Tibial nerve (tissue), 4 donors: ENCODE data around the gene IRF4. TPM values are rescaled to one million over a fixed set of nuclear protein-coding genes. Genes with fewer than 3 reads are reported as not detected.
A peak's percentile ranks its signal among the peaks of the same experiment; 100 is the strongest.

Experiments
- DNase-seq, 2 donors: peaks; one replicate each; pipeline ENCODE4 v3.0.0-alpha.2; 2019; ENCODE audit warnings: low spot score in 2 of 2
- H3K27ac ChIP-seq, 4 donors: fragments of 200-600 bp; sonication (generic) in 3 of 4; one replicate each; pipeline ENCODE4 v1.5.1; 2017 to 2019; ENCODE audit warnings: mild to moderate bottlenecking in 1 of 4
- H3K27me3 ChIP-seq, 2 donors: fragments of 200-600 bp; sonication (generic) in 1 of 2; one replicate each; pipeline versions ENCODE4 v1.5.1 to v1.6.0; 2017 to 2019
- H3K36me3 ChIP-seq, 3 donors: fragments of 200-600 bp; sonication (generic); one replicate each; pipeline ENCODE4 v1.5.1; 2018 to 2019
- H3K4me1 ChIP-seq, 4 donors: fragments of 200-600 bp; sonication (generic) in 3 of 4; one replicate each; pipeline ENCODE4 v1.5.1; 2017 to 2019
- H3K4me3 ChIP-seq, 4 donors: fragments of 200-600 bp; sonication (generic) in 3 of 4; one replicate each; pipeline ENCODE4 v1.5.1; 2017 to 2019; ENCODE audit warnings: mild to moderate bottlenecking in 1 of 4, moderate library complexity in 1 of 4
- H3K9me3 ChIP-seq, 4 donors: fragments of 200-600 bp; sonication (generic) in 3 of 4; one replicate each; pipeline ENCODE4 v1.5.1; 2017 to 2019
- EP300 ChIP-seq, 2 donors: sonication (generic); formaldehyde crosslinking; IDR thresholded peaks; one replicate each; pipeline ENCODE4 v1.6.1; 2017; ENCODE audit warnings: antibody characterized with exemption in 2 of 2, mild to moderate bottlenecking in 1 of 2
- POLR2A ChIP-seq, 2 donors: fragments of 450-650 bp; IDR thresholded peaks; one replicate each; pipeline ENCODE4 v1.6.1; 2017; ENCODE audit warnings: antibody characterized with exemption in 2 of 2, mild to moderate bottlenecking in 2 of 2, moderate library complexity in 2 of 2
- WGBS, 2 donors: methylation state at CpG; one replicate each; pipeline ENCODE4 v1.1.5; 2018; 5-methylcytosine and 5-hydroxymethylcytosine counted together
- total RNA-seq, 4 donors: library from RNA; depleted of rRNA; stranded (reverse); fragments of >200 nt; gene quantifications; one replicate each; pipeline ENCODE4 v1.1.0, GENCODE V29; 2016
- TF ChIP-seq, protein P1 (sequence below), 5 experiments: fragments of 200-600 bp in 3 of 5; fragments of 450-650 bp in 2 of 5; sonication (generic) in 3 of 5; IDR thresholded peaks; one replicate each; pipeline ENCODE4 v1.5.1; 2016 to 2019; ENCODE audit warnings: antibody characterized with exemption in 5 of 5, mild to moderate bottlenecking in 3 of 5, moderate library complexity in 2 of 5

Gene IRF4
- total RNA-seq, 4 donors from 2014 or later, result 0.22 to 6.9 (median 2.3) TPM

DNA sequence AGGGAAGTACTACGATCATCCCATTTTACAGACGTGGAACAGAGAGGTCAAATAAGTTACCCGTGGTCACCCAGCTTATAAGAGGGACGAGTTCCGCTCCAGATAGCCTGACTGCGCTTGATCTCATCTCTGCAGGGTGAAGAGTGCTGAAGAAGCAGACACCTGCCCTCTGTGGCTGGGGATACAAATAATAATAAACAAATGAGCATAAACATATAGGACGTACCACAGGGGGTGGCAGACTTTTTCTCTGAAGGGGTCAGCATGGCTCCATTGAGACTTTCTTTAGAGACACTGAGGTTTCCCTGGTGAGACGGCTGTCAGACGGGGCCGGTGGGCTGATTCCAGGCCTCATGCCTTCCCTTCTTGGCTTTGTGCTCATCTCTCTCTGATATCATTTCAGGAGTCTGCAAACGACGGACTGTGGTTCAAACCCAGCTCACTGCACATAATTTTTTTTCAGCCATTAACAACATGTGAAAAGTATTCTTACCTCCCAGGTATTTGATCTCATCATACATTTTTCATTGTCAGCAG, 47.1 kb downstream of the IRF4 start:
- Histone ChIP-seq H3K27me3 (no peaks in the 10 kb centered on the region), H3K9me3 (no peaks in the 10 kb centered on the region), H3K36me3 (no peaks in the 10 kb centered on the region), H3K4me1 (no peaks in the 10 kb centered on the region), H3K27ac (no peak overlapping the region), H3K4me3 (no peak overlapping the region)
- WGBS, 2 donors, result 77 to 81% methylated on average over 12 of the region's 12 CpGs
- TF ChIP-seq EP300 (IDR thresholded peaks at IDR 0.05), result no peak
- TF ChIP-seq, protein P1, sequence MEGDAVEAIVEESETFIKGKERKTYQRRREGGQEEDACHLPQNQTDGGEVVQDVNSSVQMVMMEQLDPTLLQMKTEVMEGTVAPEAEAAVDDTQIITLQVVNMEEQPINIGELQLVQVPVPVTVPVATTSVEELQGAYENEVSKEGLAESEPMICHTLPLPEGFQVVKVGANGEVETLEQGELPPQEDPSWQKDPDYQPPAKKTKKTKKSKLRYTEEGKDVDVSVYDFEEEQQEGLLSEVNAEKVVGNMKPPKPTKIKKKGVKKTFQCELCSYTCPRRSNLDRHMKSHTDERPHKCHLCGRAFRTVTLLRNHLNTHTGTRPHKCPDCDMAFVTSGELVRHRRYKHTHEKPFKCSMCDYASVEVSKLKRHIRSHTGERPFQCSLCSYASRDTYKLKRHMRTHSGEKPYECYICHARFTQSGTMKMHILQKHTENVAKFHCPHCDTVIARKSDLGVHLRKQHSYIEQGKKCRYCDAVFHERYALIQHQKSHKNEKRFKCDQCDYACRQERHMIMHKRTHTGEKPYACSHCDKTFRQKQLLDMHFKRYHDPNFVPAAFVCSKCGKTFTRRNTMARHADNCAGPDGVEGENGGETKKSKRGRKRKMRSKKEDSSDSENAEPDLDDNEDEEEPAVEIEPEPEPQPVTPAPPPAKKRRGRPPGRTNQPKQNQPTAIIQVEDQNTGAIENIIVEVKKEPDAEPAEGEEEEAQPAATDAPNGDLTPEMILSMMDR (IDR thresholded peaks at IDR 0.05), result no peak
- no peak for TF ChIP-seq POLR2A (IDR thresholded peaks at IDR 0.05)
- no peak for DNase-seq

DNA sequence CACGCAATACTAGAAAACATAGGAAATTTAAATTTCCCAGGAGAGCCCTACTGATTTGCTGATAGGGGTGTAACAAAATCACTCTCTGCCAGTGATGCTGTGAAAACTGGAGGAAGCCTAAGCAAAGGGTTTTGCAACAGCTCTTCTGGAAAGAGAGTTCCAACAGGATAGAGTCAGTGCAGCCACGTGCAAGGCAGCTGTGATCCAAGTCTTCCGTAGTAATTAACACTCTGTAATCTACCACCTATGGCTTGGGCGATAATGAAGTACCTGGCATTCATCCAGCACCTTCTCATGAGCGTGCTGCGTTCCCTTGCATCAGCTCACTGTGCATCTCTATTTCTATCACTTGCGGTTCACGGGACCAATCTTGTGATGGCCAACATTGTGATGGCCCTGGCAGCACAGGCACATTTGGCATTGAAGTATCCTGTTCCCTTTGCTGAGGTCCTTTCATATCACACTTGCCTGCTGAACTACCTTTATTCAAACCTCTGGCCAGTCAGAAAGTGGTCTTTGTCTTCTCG, 48.2 kb downstream of the IRF4 start:
- peak in 1 of 2 donors; percentile 40 for TF ChIP-seq EP300 (IDR thresholded peaks at IDR 0.05)
- TF ChIP-seq POLR2A (IDR thresholded peaks at IDR 0.05), result no peak
- no peaks in the 10 kb centered on the region for H3K4me1 ChIP-seq
- 72 to 77% methylated on average over 9 of the region's 9 CpGs for WGBS, 2 donors
- no peaks in the 10 kb centered on the region for H3K9me3 ChIP-seq
- H3K36me3 ChIP-seq, result no peaks in the 10 kb centered on the region
- peak in 1 of 2 donors; percentile 36 for DNase-seq
- H3K27me3 ChIP-seq, result no peaks in the 10 kb centered on the region
- H3K27ac ChIP-seq, result no peak overlapping the region
- H3K4me3 ChIP-seq, result no peak overlapping the region

DNA sequence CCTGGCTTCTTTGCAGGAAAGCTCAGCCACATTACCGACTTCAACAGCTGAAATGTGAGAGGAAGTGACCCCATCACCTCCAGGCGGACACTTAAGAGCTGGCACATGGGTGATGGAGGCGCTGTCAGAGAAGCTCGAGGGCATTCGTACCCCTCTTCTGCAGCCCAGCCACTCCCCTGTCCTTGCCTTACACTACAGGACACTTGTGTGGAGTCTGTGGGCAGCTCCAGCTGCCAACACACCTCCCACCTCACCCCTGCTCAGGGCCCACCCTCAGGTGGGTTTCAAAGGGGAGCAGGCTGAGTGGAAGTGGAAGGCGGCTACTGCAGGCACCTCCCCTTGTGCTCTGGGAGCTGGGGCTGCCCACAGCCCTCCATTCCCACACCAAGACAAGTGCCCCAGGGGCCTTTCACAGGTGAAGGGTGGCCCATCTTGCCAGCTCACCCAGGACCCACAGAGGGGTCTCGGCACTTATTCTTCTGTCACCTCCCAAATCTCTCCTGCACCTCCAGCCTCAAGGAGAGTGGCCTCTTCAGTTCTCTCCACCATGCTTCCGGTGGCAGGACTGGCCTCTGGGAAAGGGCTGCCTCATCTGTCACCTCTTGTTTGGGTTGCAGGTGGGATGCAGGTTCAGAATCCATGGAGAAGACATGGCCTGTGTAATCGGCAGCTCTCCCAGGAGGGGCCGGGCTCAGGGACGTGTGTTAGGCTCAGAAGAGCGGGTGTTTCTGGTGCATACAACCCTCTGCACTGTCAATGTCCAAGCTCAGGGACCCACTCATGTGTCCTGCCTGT, 49.8 kb downstream of the IRF4 start:
- no peak for DNase-seq
- H3K9me3 ChIP-seq, result no peaks in the 10 kb centered on the region
- 81 to 83% methylated on average over 8 to 12 of the region's 12 CpGs for WGBS, 2 donors
- no peaks in the 10 kb centered on the region for H3K4me1 ChIP-seq
- H3K27me3 ChIP-seq, result no peaks in the 10 kb centered on the region
- no peak overlapping the region for H3K27ac ChIP-seq
- H3K36me3 ChIP-seq, result no peaks in the 10 kb centered on the region
- TF ChIP-seq EP300 (IDR thresholded peaks at IDR 0.05), result no peak
- TF ChIP-seq, protein P1 (IDR thresholded peaks at IDR 0.05), result no peak
- no peak for TF ChIP-seq POLR2A (IDR thresholded peaks at IDR 0.05)
- no peak overlapping the region for H3K4me3 ChIP-seq

DNA sequence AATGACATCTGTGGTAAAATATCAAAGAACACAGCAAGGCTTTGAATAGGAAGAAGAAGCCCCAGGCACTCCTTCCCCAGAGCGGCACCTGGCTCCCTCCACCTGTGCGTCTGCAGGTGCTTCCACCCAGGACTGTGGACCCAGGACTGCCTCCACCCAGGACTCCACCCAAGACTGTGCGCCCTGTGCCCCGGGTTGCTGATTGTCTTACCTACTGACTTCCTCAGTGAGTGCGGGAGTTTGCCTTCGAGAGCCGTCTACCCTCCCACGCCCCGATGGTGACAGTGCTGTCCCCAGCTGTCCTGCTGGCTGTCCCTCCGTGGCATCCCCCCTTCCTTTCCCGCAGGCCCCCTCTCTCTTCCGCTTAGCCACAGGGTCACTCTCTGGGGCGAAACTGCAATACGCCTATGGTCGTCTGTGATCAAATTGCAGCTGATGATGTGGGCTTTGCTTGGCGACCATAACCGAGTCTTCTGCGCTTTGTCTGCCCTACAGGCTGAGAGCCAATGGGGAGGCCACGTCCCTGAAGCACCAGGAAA, 52.1 kb downstream of the IRF4 start:
- Histone ChIP-seq H3K27me3 (no peaks in the 10 kb centered on the region), H3K9me3 (no peaks in the 10 kb centered on the region), H3K27ac (no peak overlapping the region), H3K4me3 (no peak overlapping the region), H3K4me1 (no peaks in the 10 kb centered on the region), H3K36me3 (no peaks in the 10 kb centered on the region)
- no peak for DNase-seq
- WGBS, 2 donors, result 78 to 83% methylated on average over 19 of the region's 19 CpGs
- TF ChIP-seq POLR2A (IDR thresholded peaks at IDR 0.05) (no peak), EP300 (IDR thresholded peaks at IDR 0.05) (no peak)
- TF ChIP-seq, protein P1 (IDR thresholded peaks at IDR 0.05), result no peak

DNA sequence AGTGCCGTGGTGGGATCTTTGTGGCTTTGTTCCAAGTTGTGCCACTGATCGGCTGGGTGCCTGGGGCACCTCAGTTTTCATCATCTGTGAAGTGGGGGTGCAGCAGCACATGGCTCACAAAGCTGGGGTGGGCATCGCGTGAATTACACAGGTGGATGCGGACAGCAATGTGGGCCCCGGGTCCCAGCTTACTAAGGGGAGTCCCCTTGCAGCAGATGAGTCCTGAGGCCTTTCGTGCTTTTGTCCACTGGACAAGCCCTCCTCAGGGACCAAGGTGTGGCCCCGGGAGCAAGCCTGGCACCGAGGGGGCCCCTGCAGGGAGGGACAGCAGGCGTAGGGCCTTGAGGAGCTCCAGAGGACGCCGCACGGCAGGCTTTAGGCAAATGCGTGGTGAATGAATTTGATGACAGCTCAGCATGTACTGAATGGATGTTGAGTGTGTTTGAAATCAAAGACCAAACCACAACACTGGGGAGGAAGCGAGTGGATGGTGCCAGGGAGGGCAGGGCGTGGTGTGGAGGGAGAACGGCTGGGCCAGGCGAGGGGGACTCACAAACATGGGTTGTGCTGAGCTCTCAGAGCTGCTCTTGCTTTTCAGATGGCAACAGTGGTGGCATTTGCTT, 53.2 kb downstream of the IRF4 start:
- Histone ChIP-seq H3K36me3 (no peaks in the 10 kb centered on the region), H3K4me3 (no peak overlapping the region), H3K27me3 (no peaks in the 10 kb centered on the region), H3K27ac (no peak overlapping the region), H3K9me3 (no peaks in the 10 kb centered on the region), H3K4me1 (no peaks in the 10 kb centered on the region)
- TF ChIP-seq EP300 (IDR thresholded peaks at IDR 0.05) (no peak), POLR2A (IDR thresholded peaks at IDR 0.05) (no peak)
- TF ChIP-seq, protein P1 (IDR thresholded peaks at IDR 0.05), result no peak
- WGBS, 2 donors, result 79 to 85% methylated on average over 17 to 18 of the region's 18 CpGs
- DNase-seq, result no peak
